HG02852 (cell line): ENCODE measurements around the gene FBLN1.
"Not testable (repeated sequence)": the region's sequence is repeated elsewhere in the genome, so short reads cannot be mapped to it uniquely, and the experiment has no call there.

Experiments
- ATAC-seq: cut with Tn5 transposase; IDR thresholded peaks from one replicate; pipeline ENCODE4 v1.9.1; 2021; ENCODE audit warnings: mild to moderate bottlenecking, moderate library complexity; ENCODE audit not compliant: unreplicated experiment

The FBLN1 gene

GRCh38 chr22:45582955-45583320 lies 80.3 kb downstream of the FBLN1 start:
- no peak for ATAC-seq

GRCh38 chr22:45583504-45583903 lies 80.8 kb downstream of the FBLN1 start:
- no peak for ATAC-seq

- no peak for ATAC-seq
These were observed 81.5 kb downstream of the FBLN1 start for GRCh38 chr22:45584121-45584570.

DNA sequence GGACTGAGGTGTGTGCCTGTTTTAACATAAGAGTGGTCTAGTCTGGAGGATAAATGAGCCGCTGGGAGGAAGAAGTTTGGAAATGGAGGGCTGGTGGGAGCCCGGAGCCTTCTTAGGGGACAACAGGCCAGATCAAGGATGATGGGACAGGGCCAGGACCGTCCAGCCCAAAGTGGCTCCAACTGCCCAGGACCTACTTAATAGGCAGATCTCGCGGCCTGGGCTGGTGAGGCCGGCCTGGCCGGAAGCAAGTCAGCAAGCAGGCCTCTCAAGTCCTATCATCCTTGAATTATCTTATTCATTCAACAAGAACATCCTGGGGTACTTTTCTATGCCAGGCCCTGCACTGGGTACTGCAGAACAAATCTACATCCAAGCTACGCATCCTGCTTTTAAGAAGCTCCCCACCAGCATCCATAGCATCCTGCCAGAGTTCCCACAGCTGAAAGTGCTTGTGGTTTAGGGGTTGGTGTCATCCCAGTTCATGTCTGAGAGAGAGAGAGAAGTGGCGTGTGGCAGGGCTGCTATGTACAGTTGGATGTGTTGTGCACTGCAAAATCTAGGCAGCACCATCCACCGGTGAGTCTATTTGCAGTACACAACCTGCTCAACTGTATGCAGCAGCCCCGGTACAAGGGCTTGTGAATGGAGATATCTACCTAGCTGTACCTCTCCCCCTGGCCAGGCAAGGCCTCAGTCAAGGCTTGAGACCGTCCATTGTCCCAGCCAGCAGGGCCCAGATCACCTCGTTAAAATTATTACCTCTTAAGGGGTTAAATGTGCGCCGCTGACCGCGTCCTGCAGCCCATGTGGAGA lies 82.1 kb downstream of the FBLN1 start:
- ATAC-seq, result no peak

DNA sequence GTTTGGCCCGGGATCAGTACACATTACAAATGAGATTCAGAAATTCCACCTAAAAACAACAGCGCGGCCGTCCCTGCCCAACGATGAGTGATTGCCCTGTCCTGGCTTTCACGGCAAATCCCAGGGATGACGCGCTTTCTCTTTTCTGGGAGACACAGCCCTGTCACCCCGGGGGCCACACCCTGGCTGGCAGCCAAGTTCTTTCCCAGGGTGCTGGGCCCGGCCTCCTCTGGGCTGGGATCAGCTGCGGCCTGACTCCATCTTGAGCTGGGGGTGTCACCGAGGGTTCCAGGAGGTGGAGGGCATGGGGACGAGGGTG lies 82.7 kb downstream of the FBLN1 start:
- ATAC-seq, result no peak

- ATAC-seq, result no peak
These were observed 83.4 kb downstream of the FBLN1 start for GRCh38 chr22:45585946-45586540.

DNA sequence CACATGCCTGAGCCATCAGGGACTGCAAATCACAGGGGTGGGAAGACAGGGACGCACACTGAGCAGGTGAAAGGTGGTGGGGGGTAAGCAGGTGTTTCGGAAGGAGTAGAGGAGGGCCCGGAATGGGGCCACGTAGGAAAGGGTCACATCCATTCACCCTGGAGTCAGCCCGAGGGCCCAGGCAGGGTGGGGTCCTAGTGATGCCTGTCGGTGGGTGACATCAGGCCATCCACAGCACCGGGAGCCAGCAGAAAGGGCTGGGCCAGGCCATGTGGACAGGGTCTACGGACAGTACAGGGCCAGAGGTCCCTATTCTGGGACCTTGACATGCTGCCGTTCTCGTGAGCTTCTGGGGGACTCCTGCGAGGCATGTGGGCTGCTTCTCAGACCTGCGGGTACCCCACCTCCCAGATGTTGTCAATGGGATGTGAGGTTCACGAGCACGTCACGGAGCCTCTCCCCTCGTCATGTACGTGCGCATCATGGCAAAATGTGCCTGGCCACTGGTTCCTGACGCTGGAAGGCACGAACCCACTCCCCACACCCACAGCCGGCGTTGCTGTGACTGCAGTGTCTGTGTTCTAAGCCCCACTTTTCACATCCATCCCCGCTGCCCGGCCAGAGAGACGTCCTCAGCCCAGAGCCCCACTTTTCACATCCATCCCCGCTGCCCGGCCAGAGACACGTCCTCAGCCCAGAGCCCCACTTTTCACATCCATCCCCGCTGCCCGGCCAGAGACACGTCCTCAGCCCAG lies 84.1 kb downstream of the FBLN1 start:
- ATAC-seq, result no peak

GRCh38 chr22:45587638-45588505 lies 85.2 kb downstream of the FBLN1 start:
- no peak for ATAC-seq

DNA sequence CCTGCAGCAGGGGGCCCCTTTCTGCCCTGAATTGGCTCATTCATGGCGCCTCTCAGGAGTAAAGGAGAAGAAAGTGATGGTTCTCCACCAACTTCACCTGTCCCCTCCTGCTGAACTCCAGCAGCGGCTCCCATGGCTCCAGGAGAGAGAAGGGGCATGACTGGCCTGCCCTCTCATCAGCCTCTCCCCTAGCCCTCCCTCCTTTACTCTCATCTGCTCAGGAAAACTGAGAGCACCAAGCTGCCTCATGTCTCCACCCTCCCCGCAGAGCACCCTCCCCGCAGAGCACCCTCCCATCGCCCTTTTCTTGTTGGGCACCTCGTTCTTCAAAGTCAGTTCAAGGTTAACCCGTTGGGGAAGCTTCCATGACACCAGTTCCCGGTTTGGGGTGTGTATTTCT lies 86.9 kb downstream of the FBLN1 start:
- no peak for ATAC-seq

- no peak for ATAC-seq
These were observed 87.6 kb downstream of the FBLN1 start for GRCh38 chr22:45590262-45590661.

- not testable (repeated sequence) for ATAC-seq
These were observed 89.0 kb downstream of the FBLN1 start for GRCh38 chr22:45591633-45592213.

GRCh38 chr22:45594123-45594941 lies 91.6 kb downstream of the FBLN1 start:
- ATAC-seq, result no peak

DNA sequence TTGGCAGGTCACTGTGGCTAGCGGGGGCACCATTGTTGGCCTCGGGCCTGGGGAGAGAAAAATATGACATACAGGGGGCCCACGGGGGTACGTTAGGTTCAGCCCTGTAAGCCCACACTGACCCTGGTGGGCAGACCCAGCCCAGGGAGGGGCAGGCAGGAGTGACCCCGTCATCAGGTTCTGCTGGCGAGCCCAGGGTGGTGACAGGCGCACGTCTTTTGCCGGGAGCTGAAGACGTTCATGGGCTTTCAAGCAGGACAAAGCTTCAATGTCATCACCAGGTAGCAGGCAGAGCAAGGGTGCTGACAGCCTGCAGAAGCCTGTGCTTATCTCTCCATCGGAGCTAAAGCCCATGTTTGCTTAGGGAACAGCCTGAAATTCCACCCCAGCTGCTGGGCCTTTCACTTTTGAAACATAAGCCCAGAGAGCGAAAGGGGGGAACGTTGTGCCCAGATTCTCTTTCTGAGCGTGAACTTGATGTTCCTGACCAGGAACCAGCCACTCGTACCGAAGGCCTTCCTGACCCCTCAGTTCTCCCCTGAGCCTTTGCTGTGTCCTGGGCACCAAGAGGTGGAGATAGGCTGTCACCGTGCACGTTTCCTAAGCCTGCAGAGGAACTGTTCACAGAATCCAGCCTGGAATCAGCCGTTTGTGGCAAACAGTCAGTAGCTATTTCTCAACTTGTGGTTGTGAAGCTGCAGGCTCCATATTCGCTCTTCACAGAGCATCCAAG lies 94.9 kb downstream of the FBLN1 start:
- no peak for ATAC-seq

DNA sequence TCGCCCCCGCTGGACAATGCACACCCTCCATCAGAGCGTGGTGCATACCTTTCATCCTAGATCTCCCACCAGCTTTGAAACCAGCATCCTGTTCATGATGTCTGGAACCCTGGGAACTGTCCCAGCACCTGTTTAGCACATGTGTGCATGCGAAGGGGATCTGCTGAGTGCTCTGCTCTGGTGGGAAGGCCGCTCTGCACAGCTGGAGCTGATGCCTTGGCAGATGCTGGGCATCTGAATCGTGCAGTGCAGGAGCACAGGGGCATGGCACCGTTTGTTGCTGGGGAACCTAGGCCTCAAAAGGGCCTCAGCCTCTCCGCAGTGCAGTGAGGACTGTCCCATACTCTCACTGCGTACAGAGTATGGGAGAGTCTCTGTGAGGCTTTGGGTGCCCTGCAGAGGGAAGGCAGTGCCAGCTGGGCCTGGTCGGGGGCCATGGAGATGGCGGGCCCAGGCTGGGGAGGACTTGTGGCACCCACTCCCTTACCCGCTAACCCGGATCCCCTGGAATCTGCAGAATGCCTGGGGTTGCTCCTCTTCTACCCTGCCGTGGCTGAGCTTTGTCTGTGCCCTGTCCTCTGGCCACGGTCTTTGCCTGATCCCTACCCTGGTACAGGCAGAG lies 96.0 kb downstream of the FBLN1 start:
- no peak for ATAC-seq

DNA sequence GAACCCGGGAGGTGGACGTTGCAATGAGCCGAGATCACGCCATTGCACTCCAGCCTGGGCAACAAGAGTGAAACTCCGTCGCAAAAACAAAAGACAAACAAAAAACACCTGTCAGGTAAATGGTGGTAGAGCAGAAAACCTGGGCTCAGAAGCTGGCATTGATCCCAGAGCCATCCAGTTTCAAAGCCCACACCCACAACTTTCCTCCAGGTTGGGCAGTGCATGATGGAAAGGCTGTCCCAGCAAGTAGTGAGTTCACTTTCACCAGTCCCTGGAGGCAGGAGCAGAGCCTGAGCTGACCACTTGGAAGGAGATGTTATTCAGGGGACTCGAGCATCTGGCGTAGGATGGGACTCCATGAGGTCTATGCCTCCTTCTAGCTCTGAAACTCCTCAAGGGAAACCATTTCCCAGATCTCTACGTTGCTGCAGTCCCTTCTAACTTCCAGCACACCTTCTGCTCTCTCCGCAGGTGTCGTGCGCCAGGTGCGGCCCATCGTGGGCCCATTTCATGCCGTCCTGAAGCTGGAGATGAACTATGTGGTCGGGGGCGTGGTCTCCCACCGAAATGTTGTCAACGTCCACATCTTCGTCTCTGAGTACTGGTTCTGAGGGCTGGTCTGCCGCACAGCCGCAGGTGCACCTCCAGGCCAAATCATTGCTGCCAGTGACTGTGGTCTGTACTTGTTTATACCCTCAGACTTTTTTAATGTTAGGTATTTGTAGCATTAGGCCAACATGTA lies 97.3 kb downstream of the FBLN1 start:
- ATAC-seq, result no peak

DNA sequence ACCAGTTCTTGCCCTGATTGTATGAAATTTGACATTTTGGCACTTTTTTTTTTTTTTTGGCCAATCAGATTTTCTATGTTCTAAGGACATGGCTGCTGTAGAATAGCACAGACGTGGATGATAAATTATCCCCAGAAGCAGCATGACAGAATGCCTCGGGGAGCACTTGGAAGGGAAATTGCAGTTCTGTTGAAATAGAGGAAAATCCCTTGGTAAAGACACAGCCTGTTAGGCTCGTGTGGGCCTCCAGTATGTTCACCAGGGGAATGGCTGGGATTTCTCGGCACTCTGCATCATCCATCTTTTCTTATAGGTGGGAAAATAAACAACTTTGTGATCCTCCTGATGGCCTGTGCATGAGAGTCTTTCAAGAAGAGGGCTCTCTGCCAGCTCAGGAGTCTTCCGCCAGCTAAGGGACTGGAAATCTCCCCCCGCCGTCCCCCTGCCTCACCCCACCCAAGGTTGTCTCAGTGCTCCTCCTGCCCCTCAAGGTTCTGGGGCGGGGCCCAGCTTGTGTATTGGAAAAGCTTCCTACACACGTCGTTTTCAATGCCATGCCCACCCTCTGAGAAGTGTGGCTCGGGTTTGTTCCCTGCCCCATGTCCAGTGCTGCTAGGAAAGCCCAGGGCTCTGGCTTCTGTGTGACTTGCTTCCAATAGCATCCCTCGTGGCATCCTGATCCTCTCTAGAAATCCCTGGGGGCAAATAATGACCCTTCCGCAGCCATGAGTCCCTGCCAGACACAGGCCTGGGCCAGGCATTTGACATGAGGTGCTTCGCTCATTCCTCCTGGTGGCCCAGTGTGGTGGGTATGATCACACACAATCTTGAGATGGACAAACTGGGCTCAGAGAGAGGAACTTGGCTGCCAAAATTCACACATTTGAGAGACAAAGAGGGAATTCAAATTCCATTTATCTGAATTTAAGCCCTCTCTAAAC lies 98.4 kb downstream of the FBLN1 start:
- no peak for ATAC-seq
